ENCODE results near the gene ABCA13.
"Not testable (repeated sequence)": the region's sequence is repeated elsewhere in the genome, so short reads cannot be mapped to it uniquely, and the experiment has no call there.

Gene ABCA13

GRCh38 chr7:48183370-48183743, 12.1 kb downstream of the ABCA13 start:
- TF ChIP-seq CTCF (IDR thresholded peaks at IDR 0.05; ENCODE audit: low read depth, low read length, missing control alignments), result no peak
- in situ Hi-C loops (cut with HindIII; ENCODE audit: low pct_ligation_motif_present, low sequenced_read_pairs), result no loop called here
- no peak for DNase-seq
- no peaks in the 10 kb centered on the region for H3K36me3 ChIP-seq (replicated peaks)
- no peaks in the 10 kb centered on the region for H3K27me3 ChIP-seq (replicated peaks)
- H3K27ac ChIP-seq, result no peak overlapping the region
- H3K4me3 ChIP-seq (ENCODE audit: low read depth, low read length), result no peak overlapping the region

- Histone ChIP-seq H3K4me3 (ENCODE audit: low read depth, low read length) (no peak overlapping the region), H3K27ac (no peak overlapping the region), H3K27me3 (replicated peaks) (no peaks in the 10 kb centered on the region), H3K36me3 (replicated peaks) (no peaks in the 10 kb centered on the region)
- DNase-seq, result no peak
- in situ Hi-C loops (cut with HindIII; ENCODE audit: low pct_ligation_motif_present, low sequenced_read_pairs), result no loop called here
- TF ChIP-seq CTCF (IDR thresholded peaks at IDR 0.05; ENCODE audit: low read depth, low read length, missing control alignments), result no peak
Observed at GRCh38 chr7:48183965-48184364, 12.7 kb downstream of the ABCA13 start.

- no peaks in the 10 kb centered on the region for H3K36me3 ChIP-seq (replicated peaks)
- peak; percentile 39 for TF ChIP-seq CTCF (IDR thresholded peaks at IDR 0.05; ENCODE audit: low read depth, low read length, missing control alignments)
- H3K27me3 ChIP-seq (replicated peaks), result no peaks in the 10 kb centered on the region
- peak; percentile 49 for DNase-seq
- H3K27ac ChIP-seq, result peak overlapping the region; percentile 85
- in situ Hi-C loops (cut with HindIII; ENCODE audit: low pct_ligation_motif_present, low sequenced_read_pairs), result no loop called here
- no peak overlapping the region for H3K4me3 ChIP-seq (ENCODE audit: low read depth, low read length)
Observed at GRCh38 chr7:48188776-48189520, 17.7 kb downstream of the ABCA13 start.

- no peaks in the 10 kb centered on the region for H3K27me3 ChIP-seq (replicated peaks)
- no peaks in the 10 kb centered on the region for H3K36me3 ChIP-seq (replicated peaks)
- no peak overlapping the region for H3K4me3 ChIP-seq (ENCODE audit: low read depth, low read length)
- TF ChIP-seq CTCF (IDR thresholded peaks at IDR 0.05; ENCODE audit: low read depth, low read length, missing control alignments), result no peak
- in situ Hi-C loops (cut with HindIII; ENCODE audit: low pct_ligation_motif_present, low sequenced_read_pairs), result no loop called here
- no peak for DNase-seq
- H3K27ac ChIP-seq, result no peak overlapping the region
Observed at GRCh38 chr7:48192996-48193395, 21.7 kb downstream of the ABCA13 start.

- Histone ChIP-seq H3K36me3 (replicated peaks) (no peaks in the 10 kb centered on the region), H3K27ac (no peak overlapping the region), H3K4me3 (ENCODE audit: low read depth, low read length) (no peak overlapping the region), H3K27me3 (replicated peaks) (no peaks in the 10 kb centered on the region)
- in situ Hi-C loops (cut with HindIII; ENCODE audit: low pct_ligation_motif_present, low sequenced_read_pairs), result no loop called here
- DNase-seq, result no peak
- TF ChIP-seq CTCF (IDR thresholded peaks at IDR 0.05; ENCODE audit: low read depth, low read length, missing control alignments), result no peak
Observed at GRCh38 chr7:48193421-48193820, 22.2 kb downstream of the ABCA13 start.

GRCh38 chr7:48200946-48201589, 29.8 kb downstream of the ABCA13 start:
- H3K4me3 ChIP-seq (ENCODE audit: low read depth, low read length); DNase-seq; H3K27ac ChIP-seq; H3K36me3 ChIP-seq (replicated peaks); H3K27me3 ChIP-seq (replicated peaks); in situ Hi-C loops (cut with HindIII; ENCODE audit: low pct_ligation_motif_present, low sequenced_read_pairs): not testable (repeated sequence)

- DNase-seq; in situ Hi-C loops (cut with HindIII; ENCODE audit: low pct_ligation_motif_present, low sequenced_read_pairs); H3K4me3 ChIP-seq (ENCODE audit: low read depth, low read length); H3K27me3 ChIP-seq (replicated peaks); H3K27ac ChIP-seq; H3K36me3 ChIP-seq (replicated peaks): not testable (repeated sequence)
Observed at GRCh38 chr7:48202916-48203315, 31.7 kb downstream of the ABCA13 start.
